IMR-90 (cell line): ENCODE results near the gene HLA-DOA. TPM values are rescaled to one million over a fixed set of nuclear protein-coding genes. Genes with fewer than 3 reads are reported as not detected.

Experiments
- polyA plus RNA-seq, 3 experiments: library from polyadenylated mRNA; depleted of rRNA; stranded (reverse); fragments of >200 nt; gene quantifications; 2 replicates each; pipeline ENCODE4 v1.2.3, GENCODE V29; 2012; ENCODE audit warnings: low replicate concordance in 1 of 3
- total RNA-seq: library from RNA; depleted of rRNA; stranded (reverse); fragments of >200 nt; gene quantifications from 2 replicates; pipeline ENCODE4 v1.2.3, GENCODE V29; 2012; rRNA removed

Gene HLA-DOA
- total and polyA plus RNA-seq, 2 of the 4 experiments (the other 2 are of a cell fraction): not detected

Other genes starting within 250 kb of the HLA-DOA start
- not detected in 2 replicates for gene HLA-DQB2, start 246.1 kb downstream of the HLA-DOA start, total RNA-seq
- not detected in 2 replicates for gene HLA-DQB2, start 246.1 kb downstream of the HLA-DOA start, polyA plus RNA-seq (2012; rRNA removed)
- 0.28 and 0.36 TPM in 2 replicates for gene HLA-DOB, start 192.6 kb downstream of the HLA-DOA start, total RNA-seq
- gene HLA-DOB, start 192.6 kb downstream of the HLA-DOA start, polyA plus RNA-seq (2012; rRNA removed): 1.6 and 2.3 TPM in 2 replicates
- 6.6 and 8.1 TPM in 2 replicates for gene TAP2, start 170.9 kb downstream of the HLA-DOA start, total RNA-seq
- gene TAP2, start 170.9 kb downstream of the HLA-DOA start, polyA plus RNA-seq (2012; rRNA removed): 11.4 and 13.4 TPM in 2 replicates
- gene PSMB8, start 165.5 kb downstream of the HLA-DOA start, total RNA-seq: 26.1 and 33.3 TPM in 2 replicates
- gene PSMB8, start 165.5 kb downstream of the HLA-DOA start, polyA plus RNA-seq (2012; rRNA removed): 31.6 and 31.8 TPM in 2 replicates
- gene TAP1, start 155.9 kb downstream of the HLA-DOA start, total RNA-seq: 20.8 and 27.6 TPM in 2 replicates
- 19.5 and 20.1 TPM in 2 replicates for gene TAP1, start 155.9 kb downstream of the HLA-DOA start, polyA plus RNA-seq (2012; rRNA removed)
- 8.3 and 9.0 TPM in 2 replicates for gene PSMB9, start 155.4 kb downstream of the HLA-DOA start, total RNA-seq
- 12.6 and 12.8 TPM in 2 replicates for gene PSMB9, start 155.4 kb downstream of the HLA-DOA start, polyA plus RNA-seq (2012; rRNA removed)
- 0.18 and 0.28 TPM in 2 replicates for gene HLA-DMB, start 68.6 kb downstream of the HLA-DOA start, total RNA-seq
- 0.19 and 0.20 TPM in 2 replicates for gene HLA-DMB, start 68.6 kb downstream of the HLA-DOA start, polyA plus RNA-seq (2012; rRNA removed)
- 1.7 and 2.3 TPM in 2 replicates for gene HLA-DMA, start 56.5 kb downstream of the HLA-DOA start, total RNA-seq
- 8.3 and 8.4 TPM in 2 replicates for gene HLA-DMA, start 56.5 kb downstream of the HLA-DOA start, polyA plus RNA-seq (2012; rRNA removed)
- gene BRD2, start 41.0 kb downstream of the HLA-DOA start, total RNA-seq: 75.8 and 99.5 TPM in 2 replicates
- 140 and 144 TPM in 2 replicates for gene BRD2, start 41.0 kb downstream of the HLA-DOA start, polyA plus RNA-seq (2012; rRNA removed)
- gene HLA-DPA1, start 64.1 kb upstream of the HLA-DOA start, total RNA-seq: not detected in 2 replicates
- not detected in 2 replicates for gene HLA-DPA1, start 64.1 kb upstream of the HLA-DOA start, polyA plus RNA-seq (2012; rRNA removed)
- 5.8 and 7.7 TPM in 2 replicates for gene HLA-DPB1, start 66.4 kb upstream of the HLA-DOA start, total RNA-seq
- 9.7 and 10.7 TPM in 2 replicates for gene HLA-DPB1, start 66.4 kb upstream of the HLA-DOA start, polyA plus RNA-seq (2012; rRNA removed)
- gene COL11A2, start 182.9 kb upstream of the HLA-DOA start, total RNA-seq: under 0.01 TPM in 2 replicates
- gene COL11A2, start 182.9 kb upstream of the HLA-DOA start, polyA plus RNA-seq (2012; rRNA removed): 0.38 and 0.52 TPM in 2 replicates
- gene RXRB, start 191.1 kb upstream of the HLA-DOA start, total RNA-seq: 16.7 and 18.6 TPM in 2 replicates
- 46.9 and 53.7 TPM in 2 replicates for gene RXRB, start 191.1 kb upstream of the HLA-DOA start, polyA plus RNA-seq (2012; rRNA removed)
- 134 and 135 TPM in 2 replicates for gene SLC39A7, start 191.3 kb upstream of the HLA-DOA start, total RNA-seq
- 196 and 208 TPM in 2 replicates for gene SLC39A7, start 191.3 kb upstream of the HLA-DOA start, polyA plus RNA-seq (2012; rRNA removed)
- 1.6 and 1.9 TPM in 2 replicates for gene HSD17B8, start 195.1 kb upstream of the HLA-DOA start, total RNA-seq
- 3.4 and 4.3 TPM in 2 replicates for gene HSD17B8, start 195.1 kb upstream of the HLA-DOA start, polyA plus RNA-seq (2012; rRNA removed)
- gene RING1, start 198.9 kb upstream of the HLA-DOA start, total RNA-seq: 14.9 and 16.4 TPM in 2 replicates
- 38.2 and 40.8 TPM in 2 replicates for gene RING1, start 198.9 kb upstream of the HLA-DOA start, polyA plus RNA-seq (2012; rRNA removed)